D341Med (cell line): ENCODE measurements around the gene GRM8.
A peak's percentile ranks its signal among the peaks of the same experiment; 100 is the strongest.

Experiments
- DNase-seq: peaks from one replicate; pipeline ENCODE4 v3.0.0; 2012; ENCODE audit warnings: low spot score

The GRM8 gene

GRCh38 chr7:126806614-126807013 is 446.1 kb downstream of the GRM8 start:
- DNase-seq = no peak

DNA sequence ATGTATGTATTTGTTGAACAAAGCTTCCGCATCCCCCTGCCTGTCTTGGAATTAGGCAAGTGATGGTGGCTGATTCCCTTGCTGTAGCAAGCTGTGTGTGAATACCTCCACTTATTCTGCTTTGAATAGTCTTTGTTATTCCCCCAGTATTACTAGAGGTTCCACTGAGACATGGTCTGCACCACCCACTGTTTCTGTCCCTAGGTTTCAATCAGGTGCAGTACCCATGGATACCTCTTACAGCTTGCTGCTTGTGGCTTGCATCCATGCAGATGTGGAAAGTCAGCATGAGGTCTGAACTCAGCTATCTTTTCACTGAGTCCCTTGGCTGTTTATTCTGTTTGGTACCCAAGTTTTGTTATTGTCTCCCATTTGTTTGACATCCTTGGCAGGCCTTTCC is 447.4 kb downstream of the GRM8 start:
- DNase-seq = no peak

DNA sequence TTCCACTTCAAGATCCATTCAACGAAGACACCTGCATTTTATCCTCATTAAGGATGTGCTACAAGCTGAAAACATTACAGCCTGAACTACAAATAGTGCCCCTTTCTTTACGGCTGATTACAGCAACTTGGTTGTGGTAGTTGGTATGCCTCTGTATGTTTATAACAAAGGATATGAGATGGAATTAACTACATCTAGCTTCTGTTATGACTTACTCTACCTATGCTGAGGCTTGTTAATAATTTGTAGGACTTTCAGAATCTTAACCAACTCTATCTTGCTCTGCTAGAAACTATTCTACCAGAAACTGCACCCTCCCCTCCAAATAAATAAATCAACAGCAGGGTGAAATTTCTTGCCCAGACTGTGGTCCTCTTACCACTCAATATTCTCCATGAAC is 448.1 kb downstream of the GRM8 start:
- no peak for DNase-seq

DNA sequence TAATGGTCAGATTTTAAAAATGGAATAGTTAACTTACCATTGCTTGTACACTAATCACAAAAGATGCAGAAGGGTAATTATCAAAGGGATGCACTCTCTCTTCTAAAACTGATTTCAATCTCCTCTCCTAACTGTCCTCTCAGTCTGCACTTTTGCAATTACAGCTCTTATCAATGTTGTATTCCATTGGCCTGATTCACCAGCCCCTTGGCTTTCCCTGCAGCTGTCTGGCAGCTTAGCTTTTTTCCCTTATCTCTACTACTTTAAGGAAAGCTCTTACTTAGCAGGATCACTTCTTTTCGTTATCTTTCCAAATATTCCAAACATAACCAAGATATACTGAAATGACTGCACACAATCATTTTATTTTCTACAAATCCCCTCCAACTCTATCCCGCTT is 448.8 kb downstream of the GRM8 start:
- no peak for DNase-seq

DNA sequence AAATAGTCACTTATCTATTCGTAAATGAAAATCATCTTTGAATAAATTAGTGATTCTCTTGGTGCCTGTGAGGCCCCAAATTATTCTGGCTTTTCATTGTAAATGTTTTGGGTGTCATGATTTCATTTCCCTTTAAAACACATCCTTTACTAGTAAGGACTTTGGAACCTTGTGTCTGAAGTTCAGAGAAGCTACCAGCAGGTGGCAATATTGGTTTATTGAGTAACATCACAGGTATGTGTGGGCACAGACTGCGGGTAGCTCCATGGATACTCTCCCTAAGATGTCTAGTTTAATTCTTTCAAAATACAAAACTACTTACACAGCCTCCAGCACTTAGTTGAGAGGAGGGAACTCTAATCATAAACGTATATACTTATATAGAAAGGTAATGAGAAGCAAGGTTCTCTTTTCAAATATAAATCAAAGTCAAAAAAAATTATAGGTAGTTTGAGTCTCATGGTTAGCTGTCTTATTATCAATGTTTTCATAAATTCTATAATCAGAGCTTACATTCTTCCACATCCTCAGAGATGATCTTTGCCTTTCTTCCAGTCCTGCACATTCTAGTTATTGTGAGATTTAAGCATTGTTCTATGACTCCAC is 449.6 kb downstream of the GRM8 start:
- DNase-seq = peak; percentile 65

DNA sequence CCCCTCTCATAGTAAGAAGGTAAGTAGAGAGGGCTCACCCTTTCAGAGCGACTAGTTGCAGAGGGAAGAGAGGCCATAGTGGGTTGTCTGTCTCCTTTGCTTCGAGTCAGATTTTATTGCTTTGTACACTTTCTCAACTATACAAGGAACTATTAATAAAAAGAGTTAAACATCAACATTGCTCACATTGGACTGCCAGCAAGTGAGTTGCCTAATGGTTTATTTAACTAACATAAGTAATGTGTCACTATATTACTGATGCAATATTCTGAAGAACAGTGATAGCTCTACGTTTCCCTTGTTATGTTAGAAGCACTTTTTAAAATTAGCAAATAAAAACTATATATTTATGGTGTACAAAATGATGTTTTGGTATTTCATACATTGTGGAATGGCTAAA is 451.0 kb downstream of the GRM8 start:
- no peak for DNase-seq

DNA sequence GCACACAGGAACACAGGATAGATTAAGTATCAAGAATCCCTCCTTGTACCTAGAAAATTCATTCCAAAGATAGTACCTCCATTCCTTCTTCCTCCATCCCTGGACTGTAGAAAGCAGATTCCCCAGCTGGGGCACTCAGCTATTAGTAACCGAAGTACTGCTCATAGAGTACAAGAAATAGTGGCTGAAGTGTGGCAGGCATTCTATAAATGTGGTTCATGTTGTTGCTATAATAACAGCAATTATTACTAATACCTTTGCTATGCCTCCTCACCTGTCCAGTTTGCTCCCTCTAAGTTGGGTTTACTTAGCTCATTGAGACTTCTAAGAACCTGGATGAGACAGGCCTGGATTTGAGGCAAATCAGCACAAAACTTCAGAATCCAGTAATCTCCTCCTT is 453.2 kb downstream of the GRM8 start:
- DNase-seq = no peak

GRCh38 chr7:126792521-126792920 is 460.2 kb downstream of the GRM8 start:
- DNase-seq = no peak

DNA sequence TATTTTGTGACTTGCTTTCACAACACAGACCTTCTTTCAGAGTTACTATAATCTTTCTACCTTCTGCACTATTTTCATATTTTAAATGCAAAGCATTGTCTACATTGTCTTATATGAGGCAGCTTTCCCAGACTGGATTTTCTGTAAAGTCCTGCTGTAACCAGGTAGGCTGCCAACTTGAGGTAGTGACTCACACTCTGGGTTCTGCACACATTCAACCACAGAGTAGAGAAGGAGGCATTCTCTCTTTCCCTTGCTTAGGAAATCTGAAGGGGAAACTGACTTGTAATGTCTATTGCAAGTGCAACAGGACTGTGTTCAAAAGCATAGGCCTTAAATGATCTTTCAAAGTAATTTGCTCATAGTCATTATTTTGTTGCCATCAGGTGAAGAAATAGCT is 461.4 kb downstream of the GRM8 start:
- DNase-seq = no peak

DNA sequence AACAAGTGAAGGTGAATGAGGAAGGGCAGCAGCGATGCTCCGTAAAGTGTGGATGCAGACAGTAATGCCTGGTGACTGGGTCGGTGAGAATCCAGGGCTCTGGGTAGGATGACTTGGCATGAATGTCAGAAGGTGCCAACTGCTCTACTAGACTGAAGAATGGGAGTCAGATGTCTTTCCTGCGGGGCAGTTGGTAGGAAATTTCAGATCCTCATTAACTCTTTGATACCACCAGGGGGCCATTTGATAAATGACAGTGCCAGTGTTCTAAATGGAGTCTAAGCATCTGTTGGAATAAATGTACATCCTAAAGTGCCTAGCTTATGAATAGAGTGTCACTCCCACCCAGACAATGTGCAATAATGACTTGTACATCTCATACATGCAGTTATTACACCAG is 462.0 kb downstream of the GRM8 start:
- peak; percentile 41 for DNase-seq

DNA sequence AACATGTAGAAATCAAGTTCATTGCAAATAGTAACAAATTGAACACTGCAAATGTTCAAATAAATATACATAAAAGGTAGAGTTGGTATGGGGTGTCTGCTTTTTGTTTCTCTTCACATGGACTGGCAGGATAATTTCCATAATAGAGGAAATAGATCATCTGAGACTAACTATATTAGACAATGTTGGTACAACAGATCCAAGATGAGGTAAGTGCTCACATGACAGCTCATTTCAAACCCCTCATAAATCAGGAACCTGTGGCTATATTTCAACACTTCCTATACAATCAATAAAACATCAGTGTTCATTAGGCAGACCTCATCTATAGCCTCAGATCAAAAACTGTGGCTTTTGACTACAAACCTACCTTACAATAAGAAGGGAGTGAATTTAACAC is 469.1 kb downstream of the GRM8 start:
- DNase-seq = no peak

GRCh38 chr7:126780993-126781392 is 471.7 kb downstream of the GRM8 start:
- no peak for DNase-seq

- no peak for DNase-seq
Observed at GRCh38 chr7:126778101-126778500, 474.6 kb downstream of the GRM8 start.

DNA sequence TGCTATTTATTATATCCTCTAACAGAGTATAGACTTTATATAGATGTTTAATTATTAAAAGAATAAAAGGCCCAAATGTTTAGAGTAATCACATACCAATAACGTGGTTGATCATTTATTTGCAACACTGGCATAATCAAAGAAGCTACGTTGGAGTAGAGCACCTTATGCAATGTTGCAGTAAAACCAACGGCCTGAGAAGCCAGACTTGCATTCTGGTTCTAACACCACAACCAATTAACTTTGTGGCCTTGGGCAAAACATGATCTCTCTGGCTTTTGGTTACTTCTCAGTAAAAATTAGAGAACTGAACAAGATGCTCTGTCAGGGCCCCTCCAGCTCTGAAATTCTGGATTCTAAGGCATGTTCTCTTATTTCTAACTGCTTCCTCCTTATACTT is 476.2 kb downstream of the GRM8 start:
- DNase-seq = no peak

DNA sequence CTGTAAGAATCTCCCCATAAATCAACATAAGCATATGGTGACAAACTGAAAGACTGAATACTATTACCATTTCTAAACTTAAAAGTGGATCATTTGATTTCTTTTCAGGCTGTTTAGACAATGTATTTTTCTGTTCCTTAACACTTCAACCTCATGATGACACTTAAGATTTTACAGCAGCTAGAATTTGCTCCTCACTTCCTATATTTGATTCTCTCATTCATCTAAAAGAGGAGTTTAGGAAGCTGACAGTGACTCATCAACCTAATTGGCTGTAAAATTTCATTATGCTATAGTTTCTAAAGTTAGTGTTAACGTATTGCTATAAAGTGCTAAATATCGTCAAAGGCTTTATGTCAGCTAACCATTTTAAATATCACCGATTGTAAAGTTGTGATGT is 478.7 kb downstream of the GRM8 start:
- DNase-seq = no peak

GRCh38 chr7:126768836-126769235 is 483.9 kb downstream of the GRM8 start:
- no peak for DNase-seq

DNA sequence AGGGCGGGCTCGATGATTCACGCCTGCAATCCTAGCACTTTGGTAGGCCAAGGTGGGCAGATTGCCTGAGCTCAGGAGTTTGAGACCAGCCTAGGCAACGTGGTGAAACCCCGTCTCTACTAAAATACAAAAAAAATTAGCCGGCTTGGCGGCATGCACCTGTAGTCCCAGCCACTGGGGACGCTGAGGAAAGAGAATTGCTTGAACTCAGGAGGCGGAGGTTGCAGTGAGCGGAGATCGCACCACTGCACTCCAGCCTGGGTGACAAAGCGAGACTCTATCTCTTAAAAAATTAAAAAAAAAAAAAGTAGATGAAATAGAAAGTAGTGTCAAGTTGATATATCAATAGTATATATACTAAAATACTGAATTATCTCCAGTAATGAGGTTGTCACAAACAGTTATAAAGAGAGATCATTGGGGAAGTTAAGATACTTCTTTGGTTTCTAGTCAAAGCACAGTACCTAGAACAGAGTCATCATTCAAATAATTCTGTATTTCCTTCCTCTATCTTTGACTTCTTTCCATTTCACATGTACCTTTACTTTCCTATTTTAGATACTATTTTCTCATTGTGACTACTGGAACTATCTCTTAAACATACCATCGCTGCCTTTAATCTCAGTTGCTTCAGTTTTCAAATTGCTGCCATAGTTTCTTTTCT is 491.7 kb downstream of the GRM8 start:
- DNase-seq = no peak

DNA sequence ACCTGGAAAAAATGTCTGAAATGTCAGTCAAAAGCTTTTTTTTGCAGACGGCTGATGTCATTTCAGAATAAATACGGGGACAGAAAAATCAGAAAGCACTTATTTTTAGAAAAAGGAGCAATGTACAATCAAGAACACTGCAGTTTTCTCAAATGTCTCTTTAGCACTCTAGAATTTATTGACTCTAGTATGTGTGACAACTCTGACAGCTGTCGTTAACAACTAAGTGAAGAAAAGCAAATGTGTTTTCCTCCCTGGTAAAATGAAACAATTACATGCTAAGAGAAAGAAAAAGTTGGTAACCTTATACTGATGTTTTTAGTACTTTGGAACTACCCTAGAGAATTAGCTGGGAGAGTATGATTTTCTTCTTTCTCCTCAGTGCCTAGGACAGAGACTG is 497.4 kb downstream of the GRM8 start:
- DNase-seq = no peak

DNA sequence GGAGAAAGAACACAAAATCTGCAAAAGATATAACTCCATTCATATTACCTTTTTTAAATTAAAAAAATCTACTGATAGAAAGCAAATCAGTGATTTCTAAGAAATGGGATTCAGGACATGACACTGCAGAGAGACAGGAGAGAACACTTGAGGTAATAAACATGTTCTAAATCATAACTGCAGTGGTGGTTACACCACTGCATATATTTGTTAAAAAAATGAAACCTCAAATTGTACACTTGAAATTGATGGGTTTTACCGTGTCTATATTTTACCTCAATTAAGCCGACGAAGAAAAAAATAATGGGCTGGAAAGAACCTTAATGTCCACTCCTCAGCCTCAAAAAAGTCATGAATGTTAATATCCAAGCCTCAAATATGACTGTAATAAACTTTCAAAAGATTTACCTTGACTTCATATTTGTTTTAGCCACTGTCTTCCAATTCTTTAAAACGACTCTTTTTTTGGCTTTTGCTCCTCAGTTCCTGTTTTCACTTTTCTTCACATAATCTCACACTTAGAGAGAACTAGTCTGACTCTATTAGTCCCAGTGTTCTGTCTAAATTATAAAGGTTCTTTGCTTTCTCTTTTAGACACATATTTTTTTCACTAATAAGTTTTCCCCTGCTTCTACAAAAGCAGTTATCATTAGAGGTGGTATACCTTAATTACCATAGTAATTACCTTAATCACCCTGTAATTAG is 502.4 kb downstream of the GRM8 start:
- DNase-seq = no peak

- no peak for DNase-seq
Observed at GRCh38 chr7:126728967-126729366, 523.8 kb downstream of the GRM8 start.

GRCh38 chr7:126727930-126728391 is 524.8 kb downstream of the GRM8 start:
- no peak for DNase-seq

- no peak for DNase-seq
Observed at GRCh38 chr7:126723966-126724544, 528.7 kb downstream of the GRM8 start.

GRCh38 chr7:126720232-126720631 is 532.5 kb downstream of the GRM8 start:
- no peak for DNase-seq
